ENCODE measurements around the gene PARP12.

Gene PARP12

GRCh38 chr7:140013676-140014075, 49.1 kb downstream of the PARP12 start:
- TF ChIP-seq CTCF (IDR thresholded peaks at IDR 0.05; ENCODE audit: low read depth, low read length, poor library complexity, severe bottlenecking): no peak
- no peak for TF ChIP-seq EZH2phosphoT487 (IDR thresholded peaks at IDR 0.05; ENCODE audit: borderline replicate concordance, low read length)
- no peak overlapping the region for H3K4me3 ChIP-seq (ENCODE audit: low read length)
- H3K27me3 ChIP-seq (ENCODE audit: control insufficient read depth, low read length): peaks cover 16% of the 10 kb centered on the region; the same call in 1 of the 2 replicates
- H3K36me3 ChIP-seq (ENCODE audit: control insufficient read depth, low read length): no peaks in the 10 kb centered on the region
- no peaks in the 10 kb centered on the region for H3K4me1 ChIP-seq (ENCODE audit: control insufficient read depth, low read length)
- H3K4me2 ChIP-seq (ENCODE audit: low read length): no peak overlapping the region
- no peaks in the 10 kb centered on the region for H3K79me2 ChIP-seq (ENCODE audit: control insufficient read depth, low read length)
- H3F3A ChIP-seq (ENCODE audit: control insufficient read depth, insufficient read depth): no peaks in the 10 kb centered on the region
- H3K9me2 ChIP-seq (replicated peaks; ENCODE audit: control insufficient read depth, low read length): no peaks in the 10 kb centered on the region
- no peaks in the 10 kb centered on the region for H4K20me1 ChIP-seq (ENCODE audit: control insufficient read depth, insufficient read depth, low read depth, low read length)
- no peak overlapping the region for H3K27ac ChIP-seq (ENCODE audit: low read depth, low read length)
- no peaks in the 10 kb centered on the region for H3K9me3 ChIP-seq (ENCODE audit: control insufficient read depth, insufficient read depth, low read length)

- Histone ChIP-seq H3K4me1 (ENCODE audit: control insufficient read depth, low read length) (no peaks in the 10 kb centered on the region), H3K4me2 (ENCODE audit: low read length) (no peak overlapping the region), H3F3A (ENCODE audit: control insufficient read depth, insufficient read depth) (no peaks in the 10 kb centered on the region), H3K79me2 (ENCODE audit: control insufficient read depth, low read length) (no peaks in the 10 kb centered on the region), H4K20me1 (ENCODE audit: control insufficient read depth, insufficient read depth, low read depth, low read length) (no peaks in the 10 kb centered on the region), H3K27ac (ENCODE audit: low read depth, low read length) (no peak overlapping the region), H3K27me3 (ENCODE audit: control insufficient read depth, low read length) (peaks cover 11% of the 10 kb centered on the region; the same call in 1 of the 2 replicates), H3K9me3 (ENCODE audit: control insufficient read depth, insufficient read depth, low read length) (no peaks in the 10 kb centered on the region), H3K36me3 (ENCODE audit: control insufficient read depth, low read length) (no peaks in the 10 kb centered on the region), H3K4me3 (ENCODE audit: low read length) (no peak overlapping the region), H3K9me2 (replicated peaks; ENCODE audit: control insufficient read depth, low read length) (no peaks in the 10 kb centered on the region)
- TF ChIP-seq CTCF (IDR thresholded peaks at IDR 0.05; ENCODE audit: low read depth, low read length, poor library complexity, severe bottlenecking) (no peak), EZH2phosphoT487 (IDR thresholded peaks at IDR 0.05; ENCODE audit: borderline replicate concordance, low read length) (no peak)
Observed at GRCh38 chr7:140010194-140010895, 52.4 kb downstream of the PARP12 start.

GRCh38 chr7:140009735-140010134, 53.0 kb downstream of the PARP12 start:
- Histone ChIP-seq H3K4me1 (ENCODE audit: control insufficient read depth, low read length) (no peaks in the 10 kb centered on the region), H3K79me2 (ENCODE audit: control insufficient read depth, low read length) (no peaks in the 10 kb centered on the region), H3K4me2 (ENCODE audit: low read length) (no peak overlapping the region), H3K4me3 (ENCODE audit: low read length) (no peak overlapping the region), H3F3A (ENCODE audit: control insufficient read depth, insufficient read depth) (no peaks in the 10 kb centered on the region), H3K9me3 (ENCODE audit: control insufficient read depth, insufficient read depth, low read length) (no peaks in the 10 kb centered on the region), H3K9me2 (replicated peaks; ENCODE audit: control insufficient read depth, low read length) (no peaks in the 10 kb centered on the region), H3K36me3 (ENCODE audit: control insufficient read depth, low read length) (no peaks in the 10 kb centered on the region), H3K27me3 (ENCODE audit: control insufficient read depth, low read length) (peaks cover 6% of the 10 kb centered on the region; the same call in 1 of the 2 replicates), H3K27ac (ENCODE audit: low read depth, low read length) (no peak overlapping the region), H4K20me1 (ENCODE audit: control insufficient read depth, insufficient read depth, low read depth, low read length) (no peaks in the 10 kb centered on the region)
- TF ChIP-seq EZH2phosphoT487 (IDR thresholded peaks at IDR 0.05; ENCODE audit: borderline replicate concordance, low read length) (no peak), CTCF (IDR thresholded peaks at IDR 0.05; ENCODE audit: low read depth, low read length, poor library complexity, severe bottlenecking) (no peak)

Data from DOHH2 (cell line).